Peyer's patch (tissue), 4 donors: ENCODE results near the gene ESD.

ENCODE experiments used
- CTCF ChIP-seq, 6 experiments: fragments of 450-650 bp in 4 of 6; fragments of 200-600 bp in 2 of 6; sonication (generic) in 1 of 6; IDR thresholded peaks; one replicate each; pipeline ENCODE4 v1.5.1; 2017 to 2019; ENCODE audit warnings: antibody characterized with exemption in 6 of 6, mild to moderate bottlenecking in 3 of 6, moderate library complexity in 1 of 6
- POLR2A ChIP-seq, 2 donors: fragments of 450-650 bp; IDR thresholded peaks; one replicate each; pipeline ENCODE4 v1.5.1; 2017; ENCODE audit warnings: antibody characterized with exemption in 2 of 2, mild to moderate bottlenecking in 2 of 2, moderate library complexity in 2 of 2

- no peak for TF ChIP-seq CTCF (IDR thresholded peaks at IDR 0.05)
- no peak for TF ChIP-seq POLR2A (IDR thresholded peaks at IDR 0.05)
These were observed 49.8 kb upstream of the ESD start for GRCh38 chr13:46846726-46847125.
